GM12875 (cell line): ENCODE measurements around the gene DLEC1.

ENCODE experiments used
- H3K4me3 ChIP-seq: one replicate; pipeline ENCODE4 v1.5.1; 2011; ENCODE audit warnings: low read depth, low read length, control low read depth
- CTCF ChIP-seq: IDR thresholded peaks from 2 replicates; pipeline ENCODE4 v1.5.1; 2011; ENCODE audit warnings: low read depth, mild to moderate bottlenecking, control low read depth, inconsistent platforms, low read length, moderate library complexity, borderline replicate concordance; ENCODE audit not compliant: insufficient read depth

DLEC1 gene

GRCh38 chr3:38119248-38119544 lies 80.2 kb downstream of the DLEC1 start:
- TF ChIP-seq CTCF: no peak

GRCh38 chr3:38119821-38120692 lies 81.0 kb downstream of the DLEC1 start:
- no peak for TF ChIP-seq CTCF
- no peak overlapping the region for H3K4me3 ChIP-seq

More at GRCh38 chr3:38119248-38119544, 80.2 kb downstream of the DLEC1 start:
- no peak overlapping the region for H3K4me3 ChIP-seq

GRCh38 chr3:38120693-38121450 lies 81.9 kb downstream of the DLEC1 start:
- no peak for TF ChIP-seq CTCF
- no peak overlapping the region for H3K4me3 ChIP-seq

- no peak for TF ChIP-seq CTCF
- no peak overlapping the region for H3K4me3 ChIP-seq
These were observed 82.4 kb downstream of the DLEC1 start for GRCh38 chr3:38121451-38121831.

- no peak for TF ChIP-seq CTCF
- no peak overlapping the region for H3K4me3 ChIP-seq
These were observed 82.9 kb downstream of the DLEC1 start for GRCh38 chr3:38121832-38122461.

- no peak overlapping the region for H3K4me3 ChIP-seq
- TF ChIP-seq CTCF: no peak
These were observed 83.8 kb downstream of the DLEC1 start for GRCh38 chr3:38122712-38123290.
